Lower leg skin (tissue), 4 donors: ENCODE data around the gene ROR2. TPM values are rescaled to one million over a fixed set of nuclear protein-coding genes. Genes with fewer than 3 reads are reported as not detected.

ENCODE experiments used
- DNase-seq, 2 donors: peaks; one replicate each; pipeline ENCODE4 v3.0.0-alpha.2; 2019; ENCODE audit warnings: low spot score in 2 of 2
- H3K4me3 ChIP-seq: fragments of 200-600 bp; sonication (generic); 2 replicates; pipeline ENCODE4 v1.5.1; 2017; ENCODE audit warnings: mild to moderate bottlenecking, low read depth; ENCODE audit not compliant: poor library complexity, severe bottlenecking
- CTCF ChIP-seq, 3 donors: fragments of 450-650 bp; IDR thresholded peaks; one replicate each; pipeline ENCODE4 v1.5.1; 2016; ENCODE audit warnings: antibody characterized with exemption in 3 of 3, mild to moderate bottlenecking in 3 of 3, moderate library complexity in 2 of 3
- POLR2A ChIP-seq, 2 donors: fragments of 450-650 bp; IDR thresholded peaks; one replicate each; pipeline ENCODE4 v1.6.1; 2016 to 2017; ENCODE audit warnings: antibody characterized with exemption in 2 of 2, mild to moderate bottlenecking in 1 of 2, moderate library complexity in 1 of 2
- WGBS, 2 donors: methylation state at CpG; one replicate each; pipeline ENCODE4 v1.1.5; 2018; 5-methylcytosine and 5-hydroxymethylcytosine counted together
- intact Hi-C: fragments of 100-400 bp; cut with DNase I; formaldehyde crosslinking; loops from one replicate; pipeline ENCODE4 v1.15.0; 2023; ENCODE audit warnings: low total_unique reads
- total RNA-seq, 4 donors: library from RNA; depleted of rRNA; stranded (reverse); fragments of >200 nt; gene quantifications; one replicate each; pipeline ENCODE4 v1.1.0, GENCODE V29; 2016

Gene ROR2
- total RNA-seq, 4 donors from 2014 or later: 2.3 to 8.7 (median 5.8) TPM

GRCh38 chr9:91778031-91778430 is 172.0 kb downstream of the ROR2 start:
- no peak overlapping the region for H3K4me3 ChIP-seq
- intact Hi-C loops: loop anchor here (10.0 kb wide), 1 partner anchor 177 kb away; the partner anchor contains the start of gene ROR2
- TF ChIP-seq CTCF (IDR thresholded peaks at IDR 0.05): no peak
- TF ChIP-seq POLR2A (IDR thresholded peaks at IDR 0.05): no peak
- WGBS, 2 donors: 91 to 92% methylated on average over 10 of the region's 10 CpGs
- DNase-seq: no peak

- DNase-seq: no peak
- no peak overlapping the region for H3K4me3 ChIP-seq
- TF ChIP-seq POLR2A (IDR thresholded peaks at IDR 0.05) (no peak), CTCF (IDR thresholded peaks at IDR 0.05) (no peak)
- WGBS, 2 donors: 65 to 81% methylated on average over 4 of the region's 4 CpGs
- intact Hi-C loops: loop anchor here (10.0 kb wide), 1 partner anchor 177 kb away; the partner anchor contains the start of gene ROR2
Measured at GRCh38 chr9:91777292-91777830, 172.7 kb downstream of the ROR2 start.

GRCh38 chr9:91776409-91777291 is 173.4 kb downstream of the ROR2 start:
- WGBS, 2 donors: 62 to 64% methylated on average over 6 of the region's 6 CpGs
- no peak overlapping the region for H3K4me3 ChIP-seq
- no peak for TF ChIP-seq POLR2A (IDR thresholded peaks at IDR 0.05)
- TF ChIP-seq CTCF (IDR thresholded peaks at IDR 0.05): no peak
- no peak for DNase-seq
- intact Hi-C loops: loop anchor here (10.0 kb wide), 1 partner anchor 178 kb away; the partner anchor contains the start of gene ROR2

- no peak overlapping the region for H3K4me3 ChIP-seq
- intact Hi-C loops: loop anchor here (10.0 kb wide), 1 partner anchor 179 kb away; the partner anchor contains the start of gene ROR2
- TF ChIP-seq POLR2A (IDR thresholded peaks at IDR 0.05) (no peak), CTCF (IDR thresholded peaks at IDR 0.05) (no peak)
- DNase-seq: no peak
- WGBS, 2 donors: 28 to 36% methylated on average over 4 of the region's 4 CpGs
Measured at GRCh38 chr9:91775708-91776028, 174.4 kb downstream of the ROR2 start.

- intact Hi-C loops: loop anchor here (10.0 kb wide), 1 partner anchor 180 kb away; the partner anchor contains the start of gene ROR2
- no peak overlapping the region for H3K4me3 ChIP-seq
- WGBS, 2 donors: 79 to 80% methylated on average over 9 of the region's 9 CpGs
- TF ChIP-seq CTCF (IDR thresholded peaks at IDR 0.05) (no peak), POLR2A (IDR thresholded peaks at IDR 0.05) (no peak)
- DNase-seq: no peak
Measured at GRCh38 chr9:91775011-91775707, 174.9 kb downstream of the ROR2 start.
